Liver (tissue), 3 donors: Measurements from ENCODE around the gene NKAIN2.

Experiments used
- FOXA1 ChIP-seq: IDR thresholded peaks from 2 replicates; pipeline ENCODE4 v1.6.1; 2016; ENCODE audit warnings: antibody characterized with exemption
- MAX ChIP-seq: IDR thresholded peaks from 2 replicates; pipeline ENCODE4 v1.6.1; 2016; ENCODE audit warnings: antibody characterized with exemption
- TAF1 ChIP-seq: conservative IDR thresholded peaks from 2 replicates; pipeline ENCODE4 v1.6.1; 2016; ENCODE audit warnings: antibody characterized with exemption, mild to moderate bottlenecking
- YY1 ChIP-seq: IDR thresholded peaks from 2 replicates; pipeline ENCODE4 v1.6.1; 2016; ENCODE audit warnings: antibody characterized with exemption, mild to moderate bottlenecking
- TF ChIP-seq, protein P1 (sequence below): fragments of 150-350 bp; IDR thresholded peaks from 2 replicates; pipeline ENCODE4 v1.5.1; 2017; ENCODE audit warnings: improper control_type of control experiment, low read depth, low read length; ENCODE audit not compliant: missing input control
- TF ChIP-seq, protein P2 (sequence below): IDR thresholded peaks from 2 replicates; pipeline ENCODE4 v1.6.1; 2016; ENCODE audit warnings: antibody characterized with exemption
- donor health status: healthy.
- donor health status: healthy.

DNA sequence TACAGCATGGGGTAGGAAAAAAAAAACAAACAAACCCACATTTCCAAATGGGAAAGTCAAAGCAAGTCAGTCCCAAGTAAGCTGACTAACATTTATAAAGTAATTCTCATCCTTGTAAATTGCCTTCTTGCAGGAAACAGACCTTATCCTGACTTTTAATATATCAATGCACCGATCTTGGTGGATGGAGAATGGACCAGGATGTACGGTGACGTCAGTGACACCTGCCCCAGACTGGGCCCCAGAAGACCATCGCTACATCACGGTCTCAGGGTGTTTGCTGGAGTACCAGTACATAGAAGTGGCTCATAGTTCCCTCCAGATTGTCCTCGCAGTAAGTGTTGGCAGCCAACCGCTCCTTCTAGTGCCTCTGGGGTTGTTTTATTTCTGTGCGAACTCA, 854.4 kb downstream of the NKAIN2 start:
- TF ChIP-seq FOXA1: no peak
- TF ChIP-seq TAF1: no peak
- no peak for TF ChIP-seq MAX
- TF ChIP-seq, protein P1, sequence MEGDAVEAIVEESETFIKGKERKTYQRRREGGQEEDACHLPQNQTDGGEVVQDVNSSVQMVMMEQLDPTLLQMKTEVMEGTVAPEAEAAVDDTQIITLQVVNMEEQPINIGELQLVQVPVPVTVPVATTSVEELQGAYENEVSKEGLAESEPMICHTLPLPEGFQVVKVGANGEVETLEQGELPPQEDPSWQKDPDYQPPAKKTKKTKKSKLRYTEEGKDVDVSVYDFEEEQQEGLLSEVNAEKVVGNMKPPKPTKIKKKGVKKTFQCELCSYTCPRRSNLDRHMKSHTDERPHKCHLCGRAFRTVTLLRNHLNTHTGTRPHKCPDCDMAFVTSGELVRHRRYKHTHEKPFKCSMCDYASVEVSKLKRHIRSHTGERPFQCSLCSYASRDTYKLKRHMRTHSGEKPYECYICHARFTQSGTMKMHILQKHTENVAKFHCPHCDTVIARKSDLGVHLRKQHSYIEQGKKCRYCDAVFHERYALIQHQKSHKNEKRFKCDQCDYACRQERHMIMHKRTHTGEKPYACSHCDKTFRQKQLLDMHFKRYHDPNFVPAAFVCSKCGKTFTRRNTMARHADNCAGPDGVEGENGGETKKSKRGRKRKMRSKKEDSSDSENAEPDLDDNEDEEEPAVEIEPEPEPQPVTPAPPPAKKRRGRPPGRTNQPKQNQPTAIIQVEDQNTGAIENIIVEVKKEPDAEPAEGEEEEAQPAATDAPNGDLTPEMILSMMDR: no peak
- TF ChIP-seq, protein P2, sequence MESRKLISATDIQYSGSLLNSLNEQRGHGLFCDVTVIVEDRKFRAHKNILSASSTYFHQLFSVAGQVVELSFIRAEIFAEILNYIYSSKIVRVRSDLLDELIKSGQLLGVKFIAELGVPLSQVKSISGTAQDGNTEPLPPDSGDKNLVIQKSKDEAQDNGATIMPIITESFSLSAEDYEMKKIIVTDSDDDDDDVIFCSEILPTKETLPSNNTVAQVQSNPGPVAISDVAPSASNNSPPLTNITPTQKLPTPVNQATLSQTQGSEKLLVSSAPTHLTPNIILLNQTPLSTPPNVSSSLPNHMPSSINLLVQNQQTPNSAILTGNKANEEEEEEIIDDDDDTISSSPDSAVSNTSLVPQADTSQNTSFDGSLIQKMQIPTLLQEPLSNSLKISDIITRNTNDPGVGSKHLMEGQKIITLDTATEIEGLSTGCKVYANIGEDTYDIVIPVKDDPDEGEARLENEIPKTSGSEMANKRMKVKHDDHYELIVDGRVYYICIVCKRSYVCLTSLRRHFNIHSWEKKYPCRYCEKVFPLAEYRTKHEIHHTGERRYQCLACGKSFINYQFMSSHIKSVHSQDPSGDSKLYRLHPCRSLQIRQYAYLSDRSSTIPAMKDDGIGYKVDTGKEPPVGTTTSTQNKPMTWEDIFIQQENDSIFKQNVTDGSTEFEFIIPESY: no peak
- TF ChIP-seq YY1: no peak
